GM19035 (cell line): ENCODE data around the gene ZNF69.

Experiments
- ATAC-seq: cut with Tn5 transposase; IDR thresholded peaks from one replicate; pipeline ENCODE4 v1.9.1; 2021; ENCODE audit not compliant: unreplicated experiment

ZNF69 gene

DNA sequence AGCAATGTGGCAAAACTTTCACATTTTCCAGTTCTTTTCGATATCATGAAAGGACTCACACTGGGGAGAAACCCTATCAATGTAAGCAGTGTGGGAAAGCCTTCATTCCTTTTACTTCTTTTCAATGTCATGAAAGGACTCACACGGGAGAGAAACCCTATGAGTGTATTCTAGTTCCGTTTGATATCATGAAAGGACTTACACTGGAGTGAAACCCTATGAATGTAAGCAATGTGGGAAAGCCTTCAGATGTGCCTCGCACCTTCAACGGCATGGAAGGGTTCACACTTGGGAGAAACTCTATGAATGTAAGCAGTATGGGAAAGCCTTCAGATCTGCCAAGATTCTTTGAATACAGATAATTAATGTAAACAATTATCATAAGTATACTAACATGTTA, 62.7 kb downstream of the ZNF69 start:
- no peak for ATAC-seq
